Endometrial microvascular endothelial cells (primary cell): ENCODE measurements around the gene MYH10. TPM values are rescaled to one million over a fixed set of nuclear protein-coding genes. Genes with fewer than 3 reads are reported as not detected.

Source experiments
- in situ Hi-C: cut with HindIII; loops from 2 replicates; pipeline ENCODE4 v1.10.0; 2017; ENCODE audit warnings: low sequenced_read_pairs, low pct_unique_long_range_greater_than_20kb; ENCODE audit errors: inconsistent ontology term
- total RNA-seq: library from RNA; depleted of rRNA; stranded (reverse); fragments of >200 nt; gene quantifications from one replicate; pipeline ENCODE4 v1.2.3, GENCODE V29; 2015; ENCODE audit errors: inconsistent ontology term

The MYH10 gene
- total RNA-seq, 1 donor from 2014 or later = 14.1 TPM

GRCh38 chr17:8651013-8651412, 20.5 kb upstream of the MYH10 start:
- in situ Hi-C loops = no loop called here

GRCh38 chr17:8650119-8650499, 19.6 kb upstream of the MYH10 start:
- in situ Hi-C loops = no loop called here

GRCh38 chr17:8649157-8650118, 18.9 kb upstream of the MYH10 start:
- in situ Hi-C loops = no loop called here

GRCh38 chr17:8647956-8648355, 17.4 kb upstream of the MYH10 start:
- in situ Hi-C loops = no loop called here

- in situ Hi-C loops = no loop called here
Measured at GRCh38 chr17:8647202-8647601, 16.7 kb upstream of the MYH10 start.

GRCh38 chr17:8644507-8644902, 14.0 kb upstream of the MYH10 start:
- in situ Hi-C loops = no loop called here

- in situ Hi-C loops = no loop called here
Measured at GRCh38 chr17:8643855-8644506, 13.5 kb upstream of the MYH10 start.

- in situ Hi-C loops = no loop called here
Measured at GRCh38 chr17:8639709-8640108, 9.2 kb upstream of the MYH10 start.

GRCh38 chr17:8632061-8632460, 1.5 kb upstream of the MYH10 start:
- in situ Hi-C loops = no loop called here

- in situ Hi-C loops = no loop called here
Measured at GRCh38 chr17:8631554-8631877, 991 bp upstream of the MYH10 start.

GRCh38 chr17:8630802-8631553, 453 bp upstream of the MYH10 start:
- in situ Hi-C loops = no loop called here

GRCh38 chr17:8629371-8630226, 926 bp downstream of the MYH10 start:
- in situ Hi-C loops = no loop called here

GRCh38 chr17:8628609-8629169, 1.8 kb downstream of the MYH10 start:
- in situ Hi-C loops = no loop called here

- in situ Hi-C loops = no loop called here
Measured at GRCh38 chr17:8628172-8628571, 2.4 kb downstream of the MYH10 start.

- in situ Hi-C loops = no loop called here
Measured at GRCh38 chr17:8623591-8623990, 6.9 kb downstream of the MYH10 start.

GRCh38 chr17:8622191-8622590, 8.3 kb downstream of the MYH10 start:
- in situ Hi-C loops = no loop called here

GRCh38 chr17:8621585-8621984, 8.9 kb downstream of the MYH10 start:
- in situ Hi-C loops = no loop called here

- in situ Hi-C loops = no loop called here
Measured at GRCh38 chr17:8619294-8619693, 11.2 kb downstream of the MYH10 start.

GRCh38 chr17:8618825-8619224, 11.7 kb downstream of the MYH10 start:
- in situ Hi-C loops = no loop called here
